ENCODE data around the gene NOX5.

DNA sequence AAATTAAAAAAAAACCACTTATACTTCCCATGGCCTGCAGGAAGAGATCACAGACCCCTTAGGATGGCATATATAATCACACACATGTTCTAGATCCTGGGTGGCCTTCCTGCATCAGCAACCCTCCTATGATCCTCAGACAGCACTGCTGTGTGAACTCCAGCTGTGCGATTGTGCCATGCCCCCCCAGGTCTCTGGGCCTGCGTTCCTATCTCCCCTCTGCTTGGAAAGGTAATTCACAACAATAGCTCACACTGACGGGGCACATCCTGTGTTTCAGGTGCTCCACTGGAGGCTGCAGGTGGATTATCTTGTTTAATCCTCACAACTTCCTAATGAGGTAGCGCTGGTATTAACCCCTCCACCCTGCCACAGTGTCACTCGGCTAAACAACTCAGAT is 74.8 kb downstream of the NOX5 start:
- TF ChIP-seq, protein P1, sequence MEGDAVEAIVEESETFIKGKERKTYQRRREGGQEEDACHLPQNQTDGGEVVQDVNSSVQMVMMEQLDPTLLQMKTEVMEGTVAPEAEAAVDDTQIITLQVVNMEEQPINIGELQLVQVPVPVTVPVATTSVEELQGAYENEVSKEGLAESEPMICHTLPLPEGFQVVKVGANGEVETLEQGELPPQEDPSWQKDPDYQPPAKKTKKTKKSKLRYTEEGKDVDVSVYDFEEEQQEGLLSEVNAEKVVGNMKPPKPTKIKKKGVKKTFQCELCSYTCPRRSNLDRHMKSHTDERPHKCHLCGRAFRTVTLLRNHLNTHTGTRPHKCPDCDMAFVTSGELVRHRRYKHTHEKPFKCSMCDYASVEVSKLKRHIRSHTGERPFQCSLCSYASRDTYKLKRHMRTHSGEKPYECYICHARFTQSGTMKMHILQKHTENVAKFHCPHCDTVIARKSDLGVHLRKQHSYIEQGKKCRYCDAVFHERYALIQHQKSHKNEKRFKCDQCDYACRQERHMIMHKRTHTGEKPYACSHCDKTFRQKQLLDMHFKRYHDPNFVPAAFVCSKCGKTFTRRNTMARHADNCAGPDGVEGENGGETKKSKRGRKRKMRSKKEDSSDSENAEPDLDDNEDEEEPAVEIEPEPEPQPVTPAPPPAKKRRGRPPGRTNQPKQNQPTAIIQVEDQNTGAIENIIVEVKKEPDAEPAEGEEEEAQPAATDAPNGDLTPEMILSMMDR (IDR thresholded peaks at IDR 0.05), result no peak
- no peak for TF ChIP-seq POLR2AphosphoS5 (IDR thresholded peaks at IDR 0.05)
